ENCODE measurements around the gene SH3D19.
"Not testable (repeated sequence)": the region's sequence is repeated elsewhere in the genome, so short reads cannot be mapped to it uniquely, and the experiment has no call there.

The SH3D19 gene

GRCh38 chr4:151239608-151240007, 85.8 kb downstream of the SH3D19 start:
- Histone ChIP-seq H3K9ac (ENCODE audit: low read length) (no peak overlapping the region), H3K27ac (ENCODE audit: low read depth, low read length) (no peak overlapping the region), H3K9me2 (replicated peaks; ENCODE audit: insufficient read depth, low read length) (no peaks in the 10 kb centered on the region), H2AFZ (ENCODE audit: low read depth, low read length, severe bottlenecking) (no peak overlapping the region), H3K9me3 (ENCODE audit: insufficient read depth, low read length) (no peaks in the 10 kb centered on the region), H4K20me1 (ENCODE audit: low read depth, low read length) (no peaks in the 10 kb centered on the region), H3K79me2 (ENCODE audit: insufficient read depth, low read length) (no peaks in the 10 kb centered on the region), H3K27me3 (ENCODE audit: low read length) (no peaks in the 10 kb centered on the region), H3K4me2 (ENCODE audit: low read depth, low read length, poor library complexity, severe bottlenecking) (no peak overlapping the region), H3K36me3 (ENCODE audit: low read length) (no peaks in the 10 kb centered on the region), H3F3A (ENCODE audit: insufficient read depth) (no peaks in the 10 kb centered on the region), H3K4me3 (ENCODE audit: insufficient read depth, low read length, poor library complexity, severe bottlenecking) (no peak overlapping the region)
- TF ChIP-seq CTCF (IDR thresholded peaks at IDR 0.05; ENCODE audit: insufficient read depth, low read length, poor library complexity, severe bottlenecking) (no peak), EZH2phosphoT487 (conservative IDR thresholded peaks at IDR 0.05; ENCODE audit: low read length) (no peak)

- H3K79me2 ChIP-seq (ENCODE audit: insufficient read depth, low read length) = no peaks in the 10 kb centered on the region
- H3K9me3 ChIP-seq (ENCODE audit: insufficient read depth, low read length) = no peaks in the 10 kb centered on the region
- no peaks in the 10 kb centered on the region for H3K27me3 ChIP-seq (ENCODE audit: low read length)
- H3K4me2 ChIP-seq (ENCODE audit: low read depth, low read length, poor library complexity, severe bottlenecking) = no peak overlapping the region
- H4K20me1 ChIP-seq (ENCODE audit: low read depth, low read length) = no peaks in the 10 kb centered on the region
- no peak for TF ChIP-seq EZH2phosphoT487 (conservative IDR thresholded peaks at IDR 0.05; ENCODE audit: low read length)
- no peak for TF ChIP-seq CTCF (IDR thresholded peaks at IDR 0.05; ENCODE audit: insufficient read depth, low read length, poor library complexity, severe bottlenecking)
- H3K27ac ChIP-seq (ENCODE audit: low read depth, low read length) = no peak overlapping the region
- no peaks in the 10 kb centered on the region for H3F3A ChIP-seq (ENCODE audit: insufficient read depth)
- no peak overlapping the region for H3K9ac ChIP-seq (ENCODE audit: low read length)
- no peak overlapping the region for H2AFZ ChIP-seq (ENCODE audit: low read depth, low read length, severe bottlenecking)
- no peak overlapping the region for H3K4me3 ChIP-seq (ENCODE audit: insufficient read depth, low read length, poor library complexity, severe bottlenecking)
- no peaks in the 10 kb centered on the region for H3K9me2 ChIP-seq (replicated peaks; ENCODE audit: insufficient read depth, low read length)
- H3K36me3 ChIP-seq (ENCODE audit: low read length) = no peaks in the 10 kb centered on the region
Measured at GRCh38 chr4:151238477-151238876, 86.9 kb downstream of the SH3D19 start.

GRCh38 chr4:151236036-151236435, 89.4 kb downstream of the SH3D19 start:
- Histone ChIP-seq H3K27me3 (ENCODE audit: low read length) (no peaks in the 10 kb centered on the region), H3K27ac (ENCODE audit: low read depth, low read length) (no peak overlapping the region), H2AFZ (ENCODE audit: low read depth, low read length, severe bottlenecking) (no peak overlapping the region), H4K20me1 (ENCODE audit: low read depth, low read length) (no peaks in the 10 kb centered on the region), H3K4me3 (ENCODE audit: insufficient read depth, low read length, poor library complexity, severe bottlenecking) (no peak overlapping the region), H3K36me3 (ENCODE audit: low read length) (no peaks in the 10 kb centered on the region), H3K9me3 (ENCODE audit: insufficient read depth, low read length) (no peaks in the 10 kb centered on the region), H3K4me2 (ENCODE audit: low read depth, low read length, poor library complexity, severe bottlenecking) (no peak overlapping the region), H3K79me2 (ENCODE audit: insufficient read depth, low read length) (no peaks in the 10 kb centered on the region), H3F3A (ENCODE audit: insufficient read depth) (no peaks in the 10 kb centered on the region), H3K9me2 (replicated peaks; ENCODE audit: insufficient read depth, low read length) (no peaks in the 10 kb centered on the region), H3K9ac (ENCODE audit: low read length) (no peak overlapping the region)
- no peak for TF ChIP-seq CTCF (IDR thresholded peaks at IDR 0.05; ENCODE audit: insufficient read depth, low read length, poor library complexity, severe bottlenecking)

- H3K27ac ChIP-seq (ENCODE audit: low read depth, low read length); H3K36me3 ChIP-seq (ENCODE audit: low read length); H2AFZ ChIP-seq (ENCODE audit: low read depth, low read length, severe bottlenecking); H3K9me2 ChIP-seq (replicated peaks; ENCODE audit: insufficient read depth, low read length); H3K79me2 ChIP-seq (ENCODE audit: insufficient read depth, low read length); H3K9ac ChIP-seq (ENCODE audit: low read length); H3F3A ChIP-seq (ENCODE audit: insufficient read depth); H3K4me2 ChIP-seq (ENCODE audit: low read depth, low read length, poor library complexity, severe bottlenecking); H3K9me3 ChIP-seq (ENCODE audit: insufficient read depth, low read length); H3K4me3 ChIP-seq (ENCODE audit: insufficient read depth, low read length, poor library complexity, severe bottlenecking); H4K20me1 ChIP-seq (ENCODE audit: low read depth, low read length); H3K27me3 ChIP-seq (ENCODE audit: low read length): not testable (repeated sequence)
Measured at GRCh38 chr4:151235373-151235772, 90.0 kb downstream of the SH3D19 start.
